ENCODE results near the gene LRMDA. TPM values are rescaled to one million over a fixed set of nuclear protein-coding genes. Genes with fewer than 3 reads are reported as not detected.

Gene LRMDA
- total RNA-seq, 1 donor from 2014 or later, result 4.5 TPM

GRCh38 chr10:76433161-76434005, 1002.0 kb downstream of the LRMDA start:
- DNase-seq (ENCODE audit: low spot score), result no peak
- intact Hi-C loops (cut with DNase I), result no loop called here

- DNase-seq (ENCODE audit: low spot score), result no peak
- intact Hi-C loops (cut with DNase I), result loop anchor here (5.0 kb wide), 1 partner anchor 38 kb away; no protein-coding TSS in a partner anchor
Observed at GRCh38 chr10:76435157-76435556, 1003.7 kb downstream of the LRMDA start.

DNA sequence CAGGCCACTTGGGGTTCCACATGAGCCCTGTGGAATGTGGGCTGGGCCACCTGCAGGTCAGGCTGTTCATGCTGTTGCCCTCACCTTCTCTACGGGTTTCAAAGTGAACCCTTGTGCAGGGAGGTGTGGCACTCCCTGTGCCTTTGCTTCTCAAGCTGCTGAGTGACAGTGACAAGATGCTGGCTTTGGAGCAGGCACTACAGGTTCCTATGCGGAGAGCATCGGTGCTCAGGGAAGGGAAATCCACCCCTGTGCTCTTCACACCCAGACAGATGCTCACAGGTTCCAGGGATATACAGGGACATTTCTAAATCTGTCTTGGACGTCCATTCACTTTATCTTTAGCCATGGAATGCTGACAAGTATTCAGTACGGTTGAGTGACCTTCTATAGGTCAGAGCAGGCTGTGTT, 1005.0 kb downstream of the LRMDA start:
- intact Hi-C loops (cut with DNase I), result loop anchor here (5.0 kb wide), 1 partner anchor 39 kb away; no protein-coding TSS in a partner anchor
- no peak for DNase-seq (ENCODE audit: low spot score)

DNA sequence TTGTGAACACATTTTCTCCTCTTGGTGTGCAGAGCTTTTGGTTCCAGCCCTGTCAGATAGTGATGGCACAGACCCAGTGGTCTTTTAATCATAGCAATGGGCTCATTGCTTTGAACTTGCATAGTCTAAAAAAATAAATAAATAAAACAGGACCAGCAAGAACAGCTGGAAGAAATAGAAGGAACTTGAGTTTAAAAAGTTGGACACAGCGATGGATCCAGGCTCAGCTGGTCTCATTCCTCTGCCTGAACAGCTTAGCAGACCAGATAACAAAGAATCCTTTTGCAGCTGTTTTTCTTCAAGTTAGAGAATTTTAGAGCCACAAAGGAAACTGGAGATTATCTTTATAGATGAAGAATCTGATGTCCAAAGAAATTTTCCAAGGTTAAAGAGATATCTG, 1005.6 kb downstream of the LRMDA start:
- intact Hi-C loops (cut with DNase I), result loop anchor here (5.0 kb wide), 1 partner anchor 40 kb away; no protein-coding TSS in a partner anchor
- no peak for DNase-seq (ENCODE audit: low spot score)

DNA sequence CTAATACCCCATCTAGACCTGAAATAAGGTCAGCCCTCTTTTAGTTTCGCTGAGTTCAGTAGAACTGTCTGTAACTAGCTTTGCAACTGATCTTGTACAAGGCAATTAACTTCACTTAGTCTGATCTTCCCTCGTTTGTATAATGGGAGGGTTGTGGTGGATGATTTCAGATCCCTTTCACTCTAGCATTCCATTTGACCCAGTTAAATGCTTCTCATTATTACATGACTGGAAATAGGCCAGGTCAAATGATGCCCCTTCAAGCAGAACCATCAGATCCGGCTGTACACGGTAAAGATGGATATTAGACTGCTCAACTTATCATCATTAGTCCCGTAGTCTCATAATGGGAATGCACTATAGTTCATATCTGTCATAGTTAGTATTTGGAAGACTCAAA, 1009.0 kb downstream of the LRMDA start:
- no peak for DNase-seq (ENCODE audit: low spot score)
- intact Hi-C loops (cut with DNase I), result loop anchor here (5.0 kb wide), 1 partner anchor 337 kb away; no protein-coding TSS in a partner anchor

GRCh38 chr10:76442113-76442512, 1010.7 kb downstream of the LRMDA start:
- intact Hi-C loops (cut with DNase I), result loop anchor here (5.0 kb wide), 1 partner anchor 335 kb away; no protein-coding TSS in a partner anchor

GRCh38 chr10:76444034-76444800, 1012.8 kb downstream of the LRMDA start:
- no peak for DNase-seq (ENCODE audit: low spot score)
- intact Hi-C loops (cut with DNase I), result loop anchor here (5.0 kb wide), 1 partner anchor 333 kb away; no protein-coding TSS in a partner anchor

More at GRCh38 chr10:76442113-76442512, 1010.7 kb downstream of the LRMDA start:
- DNase-seq (ENCODE audit: low spot score), result no peak

DNA sequence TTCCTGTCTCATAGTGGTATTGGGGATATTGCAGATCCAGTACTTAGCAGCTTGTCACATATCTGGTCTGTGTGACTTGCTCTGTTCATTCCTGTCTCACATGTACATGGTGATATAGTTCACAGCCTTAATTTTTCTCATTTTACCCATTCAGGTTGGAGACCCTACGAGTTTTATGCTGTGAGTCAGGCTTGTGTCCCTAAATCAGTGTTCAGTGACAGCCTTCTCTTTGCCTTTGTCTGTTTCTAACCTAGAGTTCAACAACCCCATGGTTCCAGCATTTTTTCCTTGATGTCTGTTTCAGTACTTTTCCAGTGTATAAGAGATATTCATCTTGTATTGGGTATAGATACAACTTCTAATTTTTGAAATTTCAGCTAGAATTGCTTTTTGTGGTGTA, 1016.2 kb downstream of the LRMDA start:
- intact Hi-C loops (cut with DNase I), result no loop called here
- no peak for DNase-seq (ENCODE audit: low spot score)

GRCh38 chr10:76451911-76452310, 1020.5 kb downstream of the LRMDA start:
- DNase-seq (ENCODE audit: low spot score), result no peak
- intact Hi-C loops (cut with DNase I), result no loop called here

- DNase-seq (ENCODE audit: low spot score), result no peak
- intact Hi-C loops (cut with DNase I), result no loop called here
Observed at GRCh38 chr10:76453332-76453731, 1021.9 kb downstream of the LRMDA start.

- no peak for DNase-seq (ENCODE audit: low spot score)
- intact Hi-C loops (cut with DNase I), result no loop called here
Observed at GRCh38 chr10:76453997-76454396, 1022.6 kb downstream of the LRMDA start.

- DNase-seq (ENCODE audit: low spot score), result no peak
- intact Hi-C loops (cut with DNase I), result no loop called here
Observed at GRCh38 chr10:76454506-76455140, 1023.2 kb downstream of the LRMDA start.

DNA sequence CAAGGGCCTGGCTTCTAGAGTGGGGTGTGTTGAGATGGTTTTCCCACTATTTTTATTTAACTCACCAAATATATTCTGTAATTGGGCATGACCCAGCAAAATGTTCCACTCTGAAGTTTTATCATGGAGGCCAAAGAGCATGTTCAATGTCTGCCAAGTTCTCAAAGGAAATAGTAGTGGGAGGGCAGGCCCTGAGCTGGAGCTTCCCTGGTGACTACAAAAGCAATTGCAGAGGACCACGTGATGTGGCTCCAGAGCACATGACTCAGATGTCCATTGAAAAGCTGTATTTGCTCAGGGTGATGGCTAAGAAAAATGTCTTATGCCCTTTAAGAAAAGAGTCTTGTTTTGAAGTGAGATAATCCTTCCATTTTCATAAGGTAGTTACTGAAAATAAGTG, 1024.8 kb downstream of the LRMDA start:
- DNase-seq (ENCODE audit: low spot score), result no peak

DNA sequence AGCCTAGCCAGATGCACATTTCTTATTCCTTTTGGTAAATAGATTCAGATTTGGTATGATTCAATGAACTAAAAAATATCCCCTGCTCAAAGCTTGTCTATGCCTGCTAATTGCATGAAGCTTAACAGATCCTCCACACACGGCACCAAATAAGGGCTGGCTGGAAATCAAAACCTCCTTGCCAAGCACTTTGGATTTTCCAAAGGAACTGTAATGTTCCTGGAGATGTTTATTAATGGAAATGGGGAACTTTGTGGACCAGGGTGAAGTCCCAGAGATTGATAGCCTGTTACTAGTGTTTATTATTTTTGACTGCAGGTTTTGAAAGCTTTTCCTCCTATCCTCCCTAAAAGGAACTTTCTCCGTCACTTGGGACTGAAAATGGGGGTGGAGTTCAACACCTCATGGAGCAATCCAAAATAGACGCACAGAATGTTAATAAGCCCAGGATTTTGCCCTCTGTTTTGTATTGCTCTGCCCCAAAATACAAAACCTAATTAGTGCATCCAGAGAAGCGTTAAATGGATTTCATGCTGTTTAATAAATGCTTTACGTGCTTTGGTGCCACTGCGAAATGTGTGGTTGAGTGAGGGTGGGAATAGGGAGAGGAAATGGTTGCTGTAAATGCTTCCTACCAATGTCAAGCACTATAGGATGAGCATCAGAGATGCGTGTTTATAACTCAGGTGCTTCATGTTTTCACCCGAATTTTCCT, 1027.7 kb downstream of the LRMDA start:
- intact Hi-C loops (cut with DNase I), result no loop called here
- no peak for DNase-seq (ENCODE audit: low spot score)

More for the DNA sequence above, 1024.8 kb downstream of the LRMDA start:
- intact Hi-C loops (cut with DNase I), result no loop called here

- intact Hi-C loops (cut with DNase I), result no loop called here
- DNase-seq (ENCODE audit: low spot score), result no peak
Observed at GRCh38 chr10:76461024-76461423, 1029.6 kb downstream of the LRMDA start.

- no peak for DNase-seq (ENCODE audit: low spot score)
- intact Hi-C loops (cut with DNase I), result no loop called here
Observed at GRCh38 chr10:76463111-76463510, 1031.7 kb downstream of the LRMDA start.

DNA sequence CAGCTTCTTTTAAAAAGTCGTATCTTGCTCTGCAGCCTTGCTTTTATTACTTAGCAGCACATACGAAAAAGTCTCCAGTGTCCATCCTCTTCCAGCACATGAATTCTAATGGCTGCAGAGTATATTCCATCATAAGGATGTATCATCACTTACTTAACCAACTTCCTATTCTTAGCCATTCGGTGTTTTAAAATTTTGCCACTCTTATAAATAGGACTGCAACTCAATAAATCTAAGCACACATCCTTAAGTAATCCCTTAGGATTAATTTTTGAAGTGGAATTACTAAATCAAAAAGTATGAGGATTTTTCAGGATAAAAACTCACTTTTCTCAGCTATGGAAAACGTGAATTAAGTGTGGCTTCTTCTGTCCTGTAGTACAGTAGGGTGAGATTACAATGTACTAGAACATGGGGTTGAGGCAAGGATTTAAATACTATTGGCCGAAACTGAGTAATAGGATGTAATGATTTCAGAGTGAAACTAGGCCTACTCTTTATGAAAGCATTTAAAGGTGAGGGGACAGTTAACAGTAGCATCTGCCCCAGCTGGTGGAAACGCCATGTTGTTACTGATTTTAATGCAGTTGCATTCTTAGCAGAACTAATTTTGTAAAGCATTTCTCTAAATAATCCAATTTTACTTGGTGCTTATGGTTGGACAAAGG, 1035.5 kb downstream of the LRMDA start:
- intact Hi-C loops (cut with DNase I), result no loop called here
- no peak for DNase-seq (ENCODE audit: low spot score)

GRCh38 chr10:76469675-76470074, 1038.3 kb downstream of the LRMDA start:
- no peak for DNase-seq (ENCODE audit: low spot score)
- intact Hi-C loops (cut with DNase I), result no loop called here
